GM21529 (cell line): ENCODE data around the gene PRRG1.
"Not testable (repeated sequence)": the region's sequence is repeated elsewhere in the genome, so short reads cannot be mapped to it uniquely, and the experiment has no call there.

Source experiments
- ATAC-seq: cut with Tn5 transposase; IDR thresholded peaks from one replicate; pipeline ENCODE4 v1.9.1; 2021; ENCODE audit not compliant: unreplicated experiment

Gene PRRG1

GRCh38 chrX:37371578-37371991, 22.4 kb downstream of the PRRG1 start:
- no peak for ATAC-seq

- no peak for ATAC-seq
Observed at GRCh38 chrX:37378404-37378803, 29.2 kb downstream of the PRRG1 start.

GRCh38 chrX:37378830-37379229, 29.7 kb downstream of the PRRG1 start:
- ATAC-seq = no peak

- no peak for ATAC-seq
Observed at GRCh38 chrX:37380256-37380655, 31.1 kb downstream of the PRRG1 start.

- no peak for ATAC-seq
Observed at GRCh38 chrX:37380924-37381323, 31.8 kb downstream of the PRRG1 start.

GRCh38 chrX:37383313-37383712, 34.1 kb downstream of the PRRG1 start:
- no peak for ATAC-seq

- no peak for ATAC-seq
Observed at GRCh38 chrX:37388413-37388812, 39.2 kb downstream of the PRRG1 start.

- ATAC-seq = no peak
Observed at GRCh38 chrX:37405956-37406355, 56.8 kb downstream of the PRRG1 start.

GRCh38 chrX:37407736-37408135, 58.6 kb downstream of the PRRG1 start:
- no peak for ATAC-seq

- no peak for ATAC-seq
Observed at GRCh38 chrX:37409278-37409677, 60.1 kb downstream of the PRRG1 start.

GRCh38 chrX:37420185-37420584, 71.0 kb downstream of the PRRG1 start:
- ATAC-seq = no peak

GRCh38 chrX:37420756-37421155, 71.6 kb downstream of the PRRG1 start:
- ATAC-seq = no peak

GRCh38 chrX:37424000-37424429, 74.9 kb downstream of the PRRG1 start:
- ATAC-seq = no peak

GRCh38 chrX:37425370-37425769, 76.2 kb downstream of the PRRG1 start:
- no peak for ATAC-seq

GRCh38 chrX:37428962-37429361, 79.8 kb downstream of the PRRG1 start:
- ATAC-seq = not testable (repeated sequence)

- no peak for ATAC-seq
Observed at GRCh38 chrX:37434362-37434761, 85.2 kb downstream of the PRRG1 start.

GRCh38 chrX:37437160-37437559, 88.0 kb downstream of the PRRG1 start:
- ATAC-seq = no peak

- no peak for ATAC-seq
Observed at GRCh38 chrX:37441377-37441776, 92.2 kb downstream of the PRRG1 start.

- ATAC-seq = no peak
Observed at GRCh38 chrX:37445182-37445581, 96.0 kb downstream of the PRRG1 start.

- ATAC-seq = no peak
Observed at GRCh38 chrX:37453821-37454220, 104.7 kb downstream of the PRRG1 start.

- no peak for ATAC-seq
Observed at GRCh38 chrX:37454537-37455285, 105.5 kb downstream of the PRRG1 start.

- no peak for ATAC-seq
Observed at GRCh38 chrX:37455381-37455780, 106.2 kb downstream of the PRRG1 start.

GRCh38 chrX:37460285-37460684, 111.1 kb downstream of the PRRG1 start:
- not testable (repeated sequence) for ATAC-seq
